CD4-positive, alpha-beta T cell treated with Interleukin-6 for 4 hours (primary cell): Measurements from ENCODE around the gene STIM1.

Source experiments
- DNase-seq: peaks from one replicate; pipeline ENCODE4 v3.0.0-alpha.2; 2020; ENCODE audit warnings: mixed read lengths

STIM1 gene

DNA sequence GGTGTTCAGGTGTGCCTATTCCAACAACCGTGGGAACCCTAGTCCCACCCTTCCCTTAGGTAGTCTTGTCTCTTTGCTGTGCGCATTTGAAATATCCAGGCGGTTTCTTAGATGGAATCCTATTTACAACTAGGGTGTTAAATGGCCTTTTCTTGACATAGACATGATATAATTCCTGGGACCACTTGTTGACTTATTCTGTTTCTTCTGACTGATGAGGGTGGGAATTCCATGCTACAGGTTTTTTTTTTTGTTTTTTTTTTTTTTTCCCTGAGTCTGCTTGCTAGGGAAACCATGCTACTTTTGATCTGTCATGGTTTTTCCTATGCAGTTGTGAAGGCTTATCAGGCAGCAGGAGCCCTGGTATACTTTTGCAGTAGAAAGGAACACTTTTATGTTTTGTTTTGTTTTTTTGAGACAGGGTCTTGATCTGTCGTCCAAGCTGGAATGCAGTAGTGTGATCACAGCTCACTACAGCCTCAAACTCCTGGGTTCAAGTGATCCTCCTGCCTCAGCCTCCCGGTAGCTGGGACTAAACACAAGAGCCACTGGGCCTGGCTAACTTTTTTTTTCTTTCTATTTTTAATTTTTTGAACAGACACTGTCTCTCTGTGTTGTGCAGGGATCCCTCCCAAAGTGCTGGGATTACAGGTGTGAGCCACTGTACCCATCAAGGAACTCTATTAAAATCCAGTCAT lies 1.5 kb downstream of the STIM1 start:
- no peak for DNase-seq

DNA sequence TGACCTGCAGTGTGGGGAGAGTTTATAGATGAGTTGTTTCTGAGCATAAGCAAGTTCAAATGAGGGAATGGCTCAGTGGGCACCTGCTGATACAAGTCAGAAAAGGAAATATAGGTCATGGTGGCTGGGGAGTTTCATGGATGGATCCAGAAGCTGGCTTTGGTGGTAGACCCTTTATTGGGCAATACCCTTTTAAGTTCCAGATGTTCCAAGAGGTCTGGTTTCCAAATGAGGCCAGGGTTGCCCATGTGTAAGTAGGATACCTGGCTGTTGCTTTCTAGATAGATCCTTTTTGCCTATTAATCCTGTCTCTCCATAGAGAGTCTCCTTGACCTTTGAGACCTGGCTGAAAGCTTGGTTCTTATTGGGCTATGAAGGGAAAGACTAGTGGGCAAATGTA lies 2.2 kb downstream of the STIM1 start:
- DNase-seq, result no peak

DNA sequence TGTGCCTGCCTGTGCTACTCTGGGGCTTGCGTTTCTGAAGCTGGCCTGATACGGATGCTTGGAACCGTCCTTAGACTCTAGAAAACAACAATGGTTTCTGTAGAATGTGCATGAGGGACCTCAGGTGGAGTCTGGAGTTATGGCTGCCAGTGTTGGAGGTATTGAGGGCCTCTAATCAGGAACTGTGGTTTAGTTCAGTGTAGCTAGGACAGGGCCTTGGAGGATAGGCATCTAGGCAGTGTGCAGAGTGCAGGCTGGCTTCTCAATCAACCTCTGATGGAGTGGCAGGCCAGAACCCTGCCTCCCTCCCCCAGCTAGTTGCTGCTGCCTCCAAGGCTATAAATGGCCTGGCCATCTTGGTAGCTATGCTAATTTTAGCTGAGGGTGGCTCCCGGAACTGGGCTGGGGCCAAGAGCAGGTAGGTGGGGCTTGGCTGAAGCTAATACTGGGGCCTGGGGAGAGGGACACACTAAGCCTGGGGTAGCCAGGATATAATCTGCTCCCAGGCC lies 4.0 kb downstream of the STIM1 start:
- DNase-seq, result no peak

DNA sequence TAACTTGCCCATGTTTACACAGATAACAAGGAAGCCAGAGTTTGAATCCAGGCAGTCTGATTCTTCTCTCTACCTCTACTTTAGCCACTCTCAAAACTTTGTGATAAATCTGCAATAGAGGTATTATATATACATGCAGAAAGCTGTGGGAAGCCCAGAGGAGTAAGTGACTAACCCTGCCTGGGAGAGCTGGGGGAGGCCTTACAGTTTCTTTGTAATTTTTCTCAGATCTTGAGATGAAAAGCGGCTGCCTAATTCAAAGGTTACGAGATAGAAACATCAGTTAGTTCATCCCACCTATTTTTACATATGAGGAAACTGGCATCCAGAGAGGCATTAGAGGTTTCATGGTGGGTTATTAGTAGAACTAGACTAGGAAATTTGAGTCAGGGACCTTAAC lies 4.9 kb downstream of the STIM1 start:
- peak; percentile 64 for DNase-seq

DNA sequence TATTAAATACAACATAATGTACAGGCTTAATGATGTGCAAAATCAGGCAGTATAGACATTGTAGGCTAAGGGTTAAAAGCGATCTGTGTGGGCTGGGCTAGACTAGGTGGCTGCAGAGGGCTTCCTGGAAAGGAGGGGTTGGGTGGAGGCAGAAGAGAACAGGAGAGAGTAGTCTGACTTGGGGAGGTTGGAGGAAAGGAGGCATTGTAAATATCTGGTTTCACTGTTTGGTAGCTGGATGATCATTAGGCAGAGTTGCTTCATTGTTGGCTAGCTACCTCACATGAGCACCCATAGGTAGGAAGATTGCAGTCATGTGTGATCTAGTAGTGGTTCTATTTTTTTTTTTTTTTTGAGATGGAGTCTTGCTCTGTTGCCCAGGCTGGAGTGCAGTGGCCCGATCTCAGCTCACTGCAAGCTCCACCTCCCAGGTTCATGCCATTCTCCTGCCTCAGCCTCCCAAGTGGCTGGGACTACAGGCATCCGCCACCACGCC lies 5.5 kb downstream of the STIM1 start:
- peak; percentile 55 for DNase-seq

DNA sequence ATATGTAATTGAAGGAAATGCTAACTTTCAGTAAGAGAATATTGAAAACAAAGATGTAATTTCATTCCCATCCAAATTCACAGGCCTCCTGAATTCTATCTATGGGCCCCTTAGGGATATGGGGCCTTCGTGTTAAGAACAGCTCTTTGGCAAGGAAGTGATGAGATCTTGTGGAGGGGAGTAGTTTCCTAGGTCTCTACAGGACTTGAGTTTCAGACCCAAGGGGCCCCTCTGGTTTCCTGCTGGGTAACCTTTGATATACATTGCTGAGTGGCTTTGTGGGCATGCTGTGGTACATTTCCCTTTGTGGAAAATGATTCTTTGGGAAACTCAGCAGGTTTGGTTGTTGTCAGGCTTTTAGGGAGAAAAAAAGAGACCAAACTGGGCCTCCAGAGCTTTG lies 6.2 kb downstream of the STIM1 start:
- peak; percentile 39 for DNase-seq

DNA sequence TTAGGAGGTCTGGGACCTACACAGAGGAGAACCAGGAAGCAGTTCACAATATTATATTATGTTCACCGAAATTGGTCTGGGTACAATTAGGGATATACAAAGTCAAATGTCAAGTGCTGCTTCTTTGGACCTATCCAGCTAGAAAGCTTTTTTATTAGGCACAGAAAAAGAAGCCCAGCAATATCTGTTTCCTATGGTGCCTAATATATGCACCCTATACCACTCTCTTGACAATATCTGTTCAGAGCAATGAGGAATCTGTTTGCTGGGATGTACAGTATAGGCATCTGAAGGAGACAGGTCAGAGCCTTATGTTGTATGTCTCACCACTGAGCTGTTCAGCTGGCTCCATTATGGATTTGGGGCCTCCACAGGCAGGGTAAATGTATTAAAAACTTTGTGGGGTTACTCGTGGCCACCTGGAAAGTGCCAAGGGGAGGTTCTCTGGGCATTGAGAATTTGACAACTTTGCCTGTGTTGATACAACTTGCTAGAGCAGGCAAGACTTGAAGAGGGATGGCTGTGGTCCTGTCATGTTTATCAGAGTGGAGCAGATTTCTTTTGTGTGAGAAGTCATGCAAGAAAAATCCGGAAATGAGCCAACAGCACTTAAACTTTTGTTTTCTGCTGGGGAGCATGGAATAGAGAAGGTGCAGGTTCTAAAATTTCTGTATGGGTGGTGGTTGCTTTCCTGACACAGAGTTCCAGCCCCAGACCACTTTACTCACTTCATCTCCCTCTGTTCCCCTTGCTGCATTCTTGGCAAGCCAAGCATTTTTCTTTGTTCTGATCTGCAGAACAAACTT lies 10.1 kb downstream of the STIM1 start:
- peak; percentile 31 for DNase-seq

DNA sequence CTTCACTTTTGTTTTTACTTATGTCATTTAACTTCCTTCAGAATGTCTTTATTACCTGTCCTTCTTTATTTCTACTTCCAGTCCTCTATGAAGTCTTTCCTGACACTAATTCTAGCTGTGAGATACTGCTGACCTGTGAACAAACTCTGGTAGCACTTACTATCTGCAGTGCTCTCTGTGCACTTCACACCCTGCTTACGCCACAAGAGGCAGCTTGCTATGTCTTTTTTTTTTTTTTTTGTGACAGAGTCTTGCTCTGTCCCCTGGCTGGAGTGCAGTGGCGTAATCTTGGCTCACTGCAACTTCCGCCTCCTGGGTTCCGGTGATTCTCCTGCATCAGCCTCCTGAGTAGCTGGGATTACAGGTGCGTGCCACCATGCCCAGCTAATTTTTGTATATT lies 10.7 kb downstream of the STIM1 start:
- DNase-seq, result no peak

DNA sequence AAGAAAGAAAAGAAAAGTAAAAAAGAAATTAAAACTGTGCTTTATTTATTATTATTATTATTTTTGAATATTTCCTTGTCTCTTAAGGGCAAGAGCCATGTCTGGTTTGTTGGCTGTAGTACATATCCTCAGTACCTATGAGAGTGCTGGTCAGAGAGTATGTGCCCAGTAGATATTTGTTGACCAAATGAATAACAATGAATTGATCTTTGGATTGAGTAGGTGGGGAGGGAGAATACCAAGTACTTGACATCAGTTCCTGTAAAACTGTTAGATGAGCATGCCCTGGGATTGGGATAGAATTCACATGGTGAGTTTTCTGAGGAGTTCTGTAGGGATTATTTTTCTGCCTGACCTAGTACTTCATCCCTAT lies 11.4 kb downstream of the STIM1 start:
- DNase-seq, result no peak

DNA sequence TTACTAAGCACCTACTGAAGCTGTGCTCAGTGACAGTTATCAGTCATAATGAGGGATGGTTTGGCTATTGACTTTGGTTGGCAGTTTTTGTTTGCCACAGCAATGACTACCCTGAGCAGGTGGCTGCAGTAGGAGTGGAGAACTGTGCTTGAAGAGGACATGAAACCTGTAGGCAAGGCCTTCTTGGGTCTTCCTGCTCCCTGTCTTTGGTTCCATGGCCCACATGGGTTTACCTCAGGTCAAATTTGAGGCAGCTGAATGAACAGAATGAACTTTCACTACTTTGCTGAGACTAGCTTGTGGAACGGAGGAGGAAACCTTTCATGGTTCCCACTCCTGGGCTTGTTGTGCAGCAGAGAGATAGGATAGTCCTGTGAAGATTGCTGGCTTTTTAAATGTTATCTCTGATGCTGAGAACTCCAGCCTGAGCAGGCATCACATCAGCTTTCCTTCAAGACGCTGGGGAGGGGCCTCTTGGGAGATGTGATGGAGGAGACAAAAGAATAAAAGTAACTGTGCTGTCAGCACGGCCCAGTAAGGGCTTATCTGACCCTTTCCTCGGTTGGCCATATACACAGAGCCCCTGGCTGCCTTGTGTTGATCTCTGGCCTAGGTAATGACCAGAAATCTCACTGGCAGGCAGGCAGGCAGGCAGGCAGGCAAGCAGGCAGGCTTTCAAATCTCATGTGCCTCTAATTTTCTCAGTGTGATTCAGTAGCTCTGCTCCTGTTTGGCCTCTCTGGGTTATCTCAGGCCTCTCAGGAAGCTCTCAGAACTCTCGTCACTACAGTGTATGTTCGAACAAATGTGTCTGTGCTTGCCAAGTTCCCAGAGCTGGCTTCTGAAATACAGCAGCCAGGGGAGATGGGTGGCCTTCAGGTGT lies 12.0 kb downstream of the STIM1 start:
- peak; percentile 27 for DNase-seq

DNA sequence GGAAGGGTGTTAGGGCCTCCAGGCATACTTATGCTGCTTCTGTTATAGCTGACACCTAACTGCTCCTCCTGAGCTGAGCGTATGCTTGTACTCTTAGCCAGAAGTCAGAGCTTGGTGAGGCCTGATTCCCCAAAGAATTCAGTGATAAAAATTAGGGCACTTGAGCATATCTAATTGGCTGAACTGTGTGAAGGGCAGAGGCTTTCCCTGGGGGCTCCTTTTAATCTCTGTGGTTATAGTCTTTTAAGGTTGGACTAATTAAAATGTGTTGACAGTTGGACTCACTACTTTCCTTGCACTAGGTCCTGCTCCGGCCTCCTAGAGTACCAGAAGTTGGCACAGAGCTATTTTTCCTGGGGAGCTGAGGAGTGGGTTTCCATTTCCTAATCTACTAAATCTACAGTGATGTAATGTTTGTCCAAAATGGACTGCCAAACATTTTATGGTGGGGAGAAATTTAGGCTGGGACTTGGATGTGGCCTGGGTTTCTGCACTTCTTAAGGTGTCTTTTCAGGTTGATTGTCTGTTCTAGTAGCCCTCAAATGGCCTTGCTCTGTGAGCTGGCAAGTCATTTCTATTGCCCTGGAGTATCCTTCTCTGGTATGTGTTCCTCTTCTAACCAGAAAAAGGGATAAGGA lies 18.4 kb downstream of the STIM1 start:
- no peak for DNase-seq

DNA sequence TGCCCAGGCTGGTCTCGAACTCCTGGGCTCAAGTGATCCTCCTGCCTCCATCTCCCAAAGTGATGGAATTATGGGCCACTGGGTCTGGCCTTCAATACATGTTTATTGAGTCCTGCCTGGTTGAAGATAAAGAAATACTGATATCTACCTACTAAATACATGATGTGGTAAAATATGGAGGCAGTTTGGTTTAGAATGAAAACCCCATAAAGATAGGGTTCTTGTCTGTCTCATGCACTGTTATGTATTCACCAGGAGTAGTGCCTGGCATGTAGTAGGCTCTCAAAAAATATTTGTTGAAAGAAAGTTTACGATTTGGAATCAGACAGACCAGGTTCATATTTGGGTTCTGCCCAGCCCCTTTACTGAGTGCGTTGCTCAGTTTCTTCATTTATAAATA lies 21.1 kb downstream of the STIM1 start:
- no peak for DNase-seq

DNA sequence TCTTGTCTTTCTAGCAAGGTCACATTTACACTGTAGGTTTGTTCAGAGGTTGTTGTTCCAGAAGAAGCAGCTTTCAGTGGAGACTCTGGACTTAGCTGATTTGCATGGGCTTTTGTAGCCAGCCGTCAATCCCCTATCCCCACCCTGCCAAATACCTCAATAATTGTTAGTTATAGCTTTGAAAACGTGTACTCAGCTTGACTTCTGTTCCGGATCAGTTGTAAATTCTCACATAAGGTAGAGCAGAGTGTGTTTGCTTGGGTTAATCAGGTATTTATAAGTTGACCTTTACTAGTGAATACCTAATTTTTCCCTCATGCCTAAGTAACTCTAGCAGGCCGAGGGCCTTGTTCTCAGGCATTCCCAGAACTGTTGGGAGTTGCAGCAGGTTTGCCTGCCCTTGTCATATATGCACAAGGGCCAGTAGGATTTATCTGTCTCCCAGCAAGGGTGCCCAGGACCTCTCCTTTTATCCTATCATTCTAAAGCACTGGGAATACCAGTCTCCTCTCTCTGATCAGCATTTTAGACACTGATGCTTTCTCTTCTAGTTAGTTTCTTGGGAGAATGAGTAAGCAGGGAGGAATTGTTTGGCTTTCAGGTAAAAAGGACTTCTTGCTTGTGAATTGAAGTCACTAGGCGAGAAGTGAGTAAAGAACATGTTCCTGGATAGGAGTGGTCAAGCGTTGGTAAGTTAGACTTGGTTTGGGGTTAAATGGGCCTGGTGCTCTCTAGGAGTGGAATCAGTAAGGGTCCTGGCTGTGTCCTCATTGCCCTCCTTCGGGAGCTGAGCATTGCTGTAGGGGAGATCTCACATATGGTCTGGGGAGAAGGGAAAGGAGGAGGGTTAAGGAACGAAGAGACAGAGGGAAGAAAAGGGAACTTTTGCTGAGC lies 22.1 kb downstream of the STIM1 start:
- no peak for DNase-seq

DNA sequence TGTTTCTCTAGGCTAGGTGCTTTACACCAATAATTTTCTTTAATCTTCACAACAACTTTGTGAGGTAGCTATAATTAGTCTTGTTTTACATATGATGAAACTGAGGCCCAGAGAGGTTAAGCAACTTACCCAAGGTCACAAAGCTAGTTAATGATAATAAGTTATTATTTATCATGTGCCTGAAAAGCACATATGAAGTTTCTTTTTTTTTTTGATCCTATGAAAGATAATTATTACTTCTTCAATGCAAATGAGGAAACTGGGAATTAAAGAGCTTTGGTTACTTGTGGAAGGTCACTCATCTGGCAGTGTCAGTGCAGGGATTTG lies 22.8 kb downstream of the STIM1 start:
- no peak for DNase-seq

DNA sequence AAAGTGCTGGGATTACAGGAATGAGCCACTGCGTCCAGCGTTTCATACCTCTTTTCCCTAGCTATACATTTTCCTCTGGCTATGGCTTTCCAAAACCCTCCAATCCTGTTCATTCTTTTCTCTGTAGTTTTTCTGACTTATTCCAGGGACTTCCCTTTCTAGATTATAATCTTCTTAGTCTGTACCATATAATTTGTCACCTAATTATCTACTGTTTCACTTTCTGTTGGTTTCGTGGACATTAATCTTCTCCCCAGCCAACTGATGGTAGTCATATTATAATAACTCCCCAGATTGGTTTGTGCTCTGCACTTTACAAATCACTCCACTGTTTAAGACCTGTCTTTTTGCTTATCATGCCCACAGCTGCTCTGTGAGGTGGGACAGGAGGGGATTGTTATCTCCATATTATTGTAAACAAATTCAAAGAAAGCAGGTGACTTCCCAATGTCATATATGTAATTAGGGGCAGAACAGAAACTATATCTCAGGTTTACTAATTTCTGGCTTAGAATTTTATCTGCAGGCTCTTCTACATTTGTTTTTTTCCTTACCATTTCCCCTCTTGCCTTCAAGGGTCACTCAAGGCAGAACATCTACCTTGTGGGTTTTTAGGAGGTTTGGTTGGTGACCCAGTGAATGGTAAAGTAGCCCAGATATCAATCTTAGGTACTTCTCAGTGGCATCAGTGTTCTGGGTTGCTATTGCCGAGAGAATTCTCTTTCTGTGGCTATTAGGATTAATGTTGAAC lies 23.9 kb downstream of the STIM1 start:
- no peak for DNase-seq

DNA sequence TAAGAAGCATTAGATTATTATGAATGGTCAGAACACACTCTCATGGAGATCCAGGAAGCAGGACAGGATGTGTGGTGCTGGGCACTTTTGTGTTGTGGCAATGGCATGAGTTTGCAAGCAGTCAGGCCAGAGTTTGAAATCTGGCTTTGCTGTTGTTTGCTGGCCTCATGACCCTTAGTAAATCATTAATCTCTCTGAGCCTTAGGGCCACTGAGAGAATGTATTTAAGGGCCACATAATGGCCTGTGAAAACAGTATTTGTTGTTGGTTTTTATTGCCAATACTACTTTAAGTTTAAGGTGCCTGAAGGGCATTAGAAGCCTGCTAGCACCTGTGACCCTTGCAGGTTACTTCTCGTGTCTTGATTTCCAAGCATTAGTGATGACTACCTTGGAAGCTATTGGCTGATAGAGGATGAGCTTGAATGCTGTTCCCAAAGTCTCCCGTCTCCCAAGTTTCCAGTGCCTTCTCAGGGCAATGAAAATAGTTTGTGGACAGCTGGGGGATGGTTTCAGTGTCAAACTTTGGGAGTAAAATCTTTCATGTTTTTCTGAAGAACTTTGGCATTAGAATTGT lies 24.6 kb downstream of the STIM1 start:
- no peak for DNase-seq

DNA sequence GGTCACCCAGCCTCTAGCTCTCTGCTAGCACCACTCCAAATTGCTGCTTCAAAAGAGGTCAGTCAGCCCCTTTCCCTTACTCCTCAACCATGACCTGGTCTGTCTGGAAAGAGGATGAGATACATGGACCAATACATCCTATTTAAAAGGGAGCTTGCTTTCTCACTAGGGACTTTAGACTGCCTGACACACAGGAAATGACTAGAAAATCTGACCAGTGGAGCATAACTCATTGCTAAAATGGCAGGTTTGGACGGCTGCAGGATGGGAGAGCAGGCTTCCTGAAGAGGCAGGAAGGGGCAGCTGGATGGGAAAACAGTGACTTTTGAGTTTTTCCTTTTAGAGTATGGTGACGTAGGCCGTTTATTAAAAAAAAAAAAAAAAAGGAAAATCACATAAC lies 25.3 kb downstream of the STIM1 start:
- no peak for DNase-seq

DNA sequence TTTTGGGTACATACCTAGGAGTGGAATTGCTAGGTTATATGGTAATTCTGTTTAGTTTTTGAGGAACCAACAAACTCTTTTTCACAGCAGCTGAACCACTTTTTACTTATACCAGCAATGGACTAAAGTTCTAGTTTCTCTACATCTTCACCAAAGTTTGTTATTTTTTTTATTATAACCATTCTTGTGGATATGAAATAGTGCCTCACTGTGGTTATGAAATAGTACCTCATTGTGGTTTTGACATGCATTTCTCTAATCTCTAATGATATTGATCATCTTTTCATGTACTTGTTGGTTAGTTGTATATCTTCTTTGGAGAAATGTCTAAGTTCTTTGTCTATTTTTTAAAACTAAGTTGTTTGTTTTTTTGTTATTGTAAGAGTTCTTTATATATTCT lies 27.2 kb downstream of the STIM1 start:
- no peak for DNase-seq

DNA sequence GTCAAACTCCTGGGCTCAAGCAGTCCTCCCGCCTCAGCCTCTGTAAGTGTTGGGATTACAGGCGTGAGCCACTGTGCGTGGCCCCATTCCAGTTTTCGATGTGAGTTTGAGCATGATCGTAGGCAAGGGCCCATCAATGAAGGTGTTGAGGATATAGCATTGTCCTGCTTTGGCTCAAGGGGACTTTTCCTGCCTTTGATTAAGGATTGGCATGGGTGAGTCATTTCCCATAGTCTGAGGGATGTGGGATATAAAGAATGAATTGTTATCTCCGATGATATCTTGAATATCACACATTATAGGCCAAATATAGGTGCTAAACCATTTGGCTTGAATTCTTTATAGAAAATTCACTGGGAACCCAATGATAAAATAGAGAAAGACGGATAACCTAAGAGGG lies 30.4 kb downstream of the STIM1 start:
- no peak for DNase-seq

DNA sequence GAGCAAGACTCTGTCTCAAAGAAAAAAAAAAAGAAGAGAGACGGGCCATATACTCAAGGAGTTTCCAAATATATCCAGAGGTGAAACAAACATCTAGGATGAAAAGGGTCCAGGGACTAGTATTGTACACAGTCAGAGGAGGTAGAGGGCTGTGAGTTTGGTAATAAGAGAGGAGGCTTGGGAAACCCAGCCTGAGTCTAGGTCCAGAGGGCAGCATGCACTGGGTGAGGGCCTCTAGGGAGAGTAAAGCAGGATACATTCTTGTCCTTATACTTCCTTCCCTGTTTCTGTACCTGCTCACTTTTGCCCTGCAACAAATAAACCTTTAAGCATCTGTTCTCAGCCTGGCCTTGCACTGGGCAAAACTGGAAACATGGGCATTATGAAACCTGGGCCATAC lies 31.5 kb downstream of the STIM1 start:
- no peak for DNase-seq

DNA sequence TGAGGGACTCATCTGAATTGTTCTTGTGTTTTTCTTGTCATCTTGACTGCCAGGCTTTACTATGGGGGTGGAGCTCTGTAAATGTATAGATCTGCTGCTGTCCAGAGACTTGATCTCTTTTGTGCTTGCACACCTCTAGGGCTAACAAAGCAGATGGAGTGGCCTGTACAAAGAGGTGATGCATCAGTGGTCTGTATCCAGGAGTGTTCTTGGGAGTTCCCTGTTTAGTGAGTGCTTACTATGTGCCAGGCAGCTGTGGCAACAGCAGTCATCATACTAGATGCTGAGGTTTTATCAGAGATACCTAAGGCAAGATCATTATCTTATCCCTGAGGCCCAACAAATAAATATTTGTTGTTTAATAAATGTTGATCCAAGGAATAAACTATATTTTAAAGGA lies 33.4 kb downstream of the STIM1 start:
- no peak for DNase-seq
